Spleen (tissue), 7 donors: ENCODE data around the gene IL17C.

Source experiments
- POLR2A ChIP-seq, 3 donors: fragments of 450-650 bp; IDR thresholded peaks; one replicate each; pipeline ENCODE4 v1.5.1; 2017; ENCODE audit warnings: antibody characterized with exemption in 3 of 3, mild to moderate bottlenecking in 1 of 3
- TF ChIP-seq, protein P1 (sequence below), 11 experiments: fragments of 200-600 bp in 7 of 11; fragments of 450-650 bp in 4 of 11; sonication (generic) in 4 of 11; IDR thresholded peaks in 8 of 11; conservative IDR thresholded peaks in 3 of 11; 1 replicate in 7 of 11; 2 replicates in 4 of 11; pipeline versions ENCODE4 v1.4.0 to v1.8.0; 2016 to 2021; ENCODE audit warnings: antibody characterized with exemption in 11 of 11, inconsistent platforms in 4 of 11, mild to moderate bottlenecking in 1 of 11
- donor health status: DM: no; HTN: no; CAD: no; lungs with moderate emphysema.
- donor health status: DM: no; HTN: no; CAD: no.
- donor health status: DM: no; HTN: no; CAD: no.

DNA sequence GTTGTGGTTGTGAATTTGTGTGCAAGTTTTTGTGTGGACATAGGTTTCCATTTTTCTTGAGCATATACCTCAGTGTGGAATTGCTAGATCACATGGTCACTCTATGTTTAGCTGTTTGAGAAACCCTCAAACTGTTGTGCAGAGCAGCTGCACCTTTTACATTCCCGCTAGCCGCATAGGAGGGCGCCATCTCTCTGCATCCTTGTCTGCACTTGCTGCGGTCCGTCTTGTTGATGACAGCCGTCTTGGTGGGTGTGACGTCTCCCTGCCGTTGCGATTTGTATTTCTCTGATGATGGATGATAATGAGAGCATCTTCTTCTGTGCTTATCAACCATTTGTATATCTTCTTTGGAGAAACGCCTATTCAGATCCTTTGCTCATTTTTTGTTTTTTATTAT lies 25.1 kb upstream of the IL17C start:
- TF ChIP-seq, protein P1, sequence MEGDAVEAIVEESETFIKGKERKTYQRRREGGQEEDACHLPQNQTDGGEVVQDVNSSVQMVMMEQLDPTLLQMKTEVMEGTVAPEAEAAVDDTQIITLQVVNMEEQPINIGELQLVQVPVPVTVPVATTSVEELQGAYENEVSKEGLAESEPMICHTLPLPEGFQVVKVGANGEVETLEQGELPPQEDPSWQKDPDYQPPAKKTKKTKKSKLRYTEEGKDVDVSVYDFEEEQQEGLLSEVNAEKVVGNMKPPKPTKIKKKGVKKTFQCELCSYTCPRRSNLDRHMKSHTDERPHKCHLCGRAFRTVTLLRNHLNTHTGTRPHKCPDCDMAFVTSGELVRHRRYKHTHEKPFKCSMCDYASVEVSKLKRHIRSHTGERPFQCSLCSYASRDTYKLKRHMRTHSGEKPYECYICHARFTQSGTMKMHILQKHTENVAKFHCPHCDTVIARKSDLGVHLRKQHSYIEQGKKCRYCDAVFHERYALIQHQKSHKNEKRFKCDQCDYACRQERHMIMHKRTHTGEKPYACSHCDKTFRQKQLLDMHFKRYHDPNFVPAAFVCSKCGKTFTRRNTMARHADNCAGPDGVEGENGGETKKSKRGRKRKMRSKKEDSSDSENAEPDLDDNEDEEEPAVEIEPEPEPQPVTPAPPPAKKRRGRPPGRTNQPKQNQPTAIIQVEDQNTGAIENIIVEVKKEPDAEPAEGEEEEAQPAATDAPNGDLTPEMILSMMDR (IDR thresholded peaks at IDR 0.05 in 8 of 11, conservative IDR thresholded peaks at IDR 0.05 in 3 of 11), result no peak
- no peak for TF ChIP-seq POLR2A (IDR thresholded peaks at IDR 0.05)
